IMR-90 (cell line): ENCODE results near the gene DIP2C. TPM values are rescaled to one million over a fixed set of nuclear protein-coding genes. Genes with fewer than 3 reads are reported as not detected.

Experiments used
- ATAC-seq: fragments of 200-7000 bp; cut with Tn5 transposase; 2 replicates; pipeline ENCODE4 v1.9.1; 2020; ENCODE audit warnings: low read depth, mild to moderate bottlenecking, moderate library complexity
- BruUV-seq: library from RNA; stranded (reverse); fragments of 400-500 nt; replicated peaks from 2 replicates; lab custom pipeline; 2021; lab: Mats Ljungman, UMichigan
- CTCF ChIA-PET: fragments of 300-600 bp; formaldehyde crosslinking; extraction: SDS; loops from one replicate; lab custom pipeline; 2021; ENCODE audit warnings: antibody characterized with exemption; lab: Yijun Ruan, JAX
- POLR2A ChIA-PET: fragments of 300-600 bp; sonication (Branson Sonifier 250); formaldehyde crosslinking; loops from one replicate; lab custom pipeline; 2022; ENCODE audit warnings: antibody characterized with exemption; ENCODE audit not compliant: unreplicated experiment; lab: Charles Lee
- DNase-seq: peaks from one replicate; pipeline ENCODE4 v3.0.0; 2013
- H2AFZ ChIP-seq: replicated peaks from 2 replicates; pipeline ENCODE3; 2013; ENCODE audit warnings: low read length, mild to moderate bottlenecking; ENCODE audit not compliant: poor library complexity
- H2AK5ac ChIP-seq: 2 replicates; pipeline ENCODE4 v1.6.1; 2013; ENCODE audit warnings: low read depth, low read length, inconsistent platforms
- H2AK9ac ChIP-seq: replicated peaks from 2 replicates; pipeline ENCODE3; 2013; ENCODE audit warnings: mild to moderate bottlenecking, low read depth, low read length, moderate library complexity; ENCODE audit not compliant: poor library complexity
- H2BK120ac ChIP-seq: 2 replicates; pipeline ENCODE4 v1.6.1; 2013; ENCODE audit warnings: low read depth, low read length, inconsistent platforms
- H2BK15ac ChIP-seq: 3 replicates; pipeline ENCODE4 v1.6.1; 2013; ENCODE audit warnings: low read depth, low read length, inconsistent platforms
- H2BK20ac ChIP-seq: 2 replicates; pipeline ENCODE4 v1.6.1; 2013; ENCODE audit warnings: low read depth, mild to moderate bottlenecking, inconsistent platforms, low read length, moderate library complexity
- H2BK5ac ChIP-seq: 2 replicates; pipeline ENCODE4 v1.6.1; 2013; ENCODE audit warnings: mild to moderate bottlenecking, low read depth, low read length, inconsistent platforms; ENCODE audit not compliant: poor library complexity, severe bottlenecking
- H3K14ac ChIP-seq: replicated peaks from 2 replicates; pipeline ENCODE4 v1.6.1; 2013; ENCODE audit warnings: low read depth, low read length, inconsistent platforms
- H3K18ac ChIP-seq: 2 replicates; pipeline ENCODE4 v1.6.1; 2013; ENCODE audit warnings: low read depth, low read length, control low read depth
- H3K23ac ChIP-seq: 2 replicates; pipeline ENCODE4 v1.6.1; 2013; ENCODE audit warnings: low read depth, low read length, inconsistent platforms
- H3K27ac ChIP-seq: 2 replicates; pipeline ENCODE4 v1.5.1; 2013; ENCODE audit warnings: mild to moderate bottlenecking, control low read depth, low read length; ENCODE audit not compliant: insufficient read depth
- H3K27me3 ChIP-seq: 2 replicates; pipeline ENCODE4 v1.6.1; 2013; ENCODE audit warnings: low read length; ENCODE audit not compliant: control insufficient read depth, insufficient read depth
- H3K36me3 ChIP-seq: 2 replicates; pipeline ENCODE4 v1.6.1; 2013; ENCODE audit warnings: low read length, mixed read lengths; ENCODE audit not compliant: control insufficient read depth, insufficient read depth
- H3K4ac ChIP-seq: 2 replicates; pipeline ENCODE4 v1.6.1; 2013; ENCODE audit warnings: low read depth, low read length, inconsistent platforms
- H3K4me1 ChIP-seq: 2 replicates; pipeline ENCODE4 v1.6.1; 2013; ENCODE audit warnings: low read length, mixed read lengths; ENCODE audit not compliant: control insufficient read depth, insufficient read depth
- H3K4me2 ChIP-seq: 2 replicates; pipeline ENCODE4 v1.6.1; 2013; ENCODE audit warnings: low read depth, mild to moderate bottlenecking, control low read depth, low read length, moderate library complexity
- H3K4me3 ChIP-seq: 2 replicates; pipeline ENCODE4 v1.5.1; 2013; ENCODE audit warnings: low read depth, mild to moderate bottlenecking, control low read depth, low read length, moderate library complexity; ENCODE audit not compliant: insufficient read depth
- H3K56ac ChIP-seq: 2 replicates; pipeline ENCODE4 v1.6.1; 2013; ENCODE audit warnings: low read length, inconsistent platforms; ENCODE audit not compliant: insufficient read depth; ENCODE audit errors: extremely low read depth
- H3K79me1 ChIP-seq, 2 experiments: 2 replicates each; pipeline ENCODE4 v1.6.1; 2013; ENCODE audit warnings: low read length in 2 of 2, inconsistent platforms in 1 of 2, low read depth in 1 of 2
- H3K9ac ChIP-seq: 2 replicates; pipeline ENCODE4 v1.6.1; 2013; ENCODE audit warnings: low read depth, low read length, control low read depth
- H3K9me1 ChIP-seq: 2 replicates; pipeline ENCODE4 v1.6.1; 2013; ENCODE audit warnings: low read length, inconsistent platforms; ENCODE audit not compliant: insufficient read depth
- H3K9me3 ChIP-seq: 2 replicates; pipeline ENCODE4 v1.6.1; 2013; ENCODE audit warnings: low read length; ENCODE audit not compliant: control insufficient read depth, insufficient read depth
- H4K20me1 ChIP-seq: 2 replicates; pipeline ENCODE4 v1.6.1; 2013; ENCODE audit warnings: low read length, inconsistent platforms; ENCODE audit not compliant: insufficient read depth
- H4K5ac ChIP-seq: 2 replicates; pipeline ENCODE4 v1.6.1; 2013; ENCODE audit warnings: mild to moderate bottlenecking, low read depth, low read length, control low read depth
- H4K8ac ChIP-seq, 2 experiments: 2 replicates each; pipeline ENCODE4 v1.6.1; 2013; ENCODE audit warnings: low read depth in 2 of 2, low read length in 2 of 2, control low read depth in 1 of 2, inconsistent platforms in 1 of 2
- H4K91ac ChIP-seq: 2 replicates; pipeline ENCODE4 v1.6.1; 2013; ENCODE audit warnings: low read depth, low read length, inconsistent platforms; ENCODE audit not compliant: insufficient read depth
- MAFK ChIP-seq: IDR thresholded peaks from 2 replicates; pipeline ENCODE4 v1.6.1; 2012; ENCODE audit warnings: low read depth, low read length, improper control_type of control experiment
- WGBS, 2 experiments: methylation state at CpG; one replicate each; pipeline versions ENCODE4 v1.1.5 to v1.1.7; 2013; ENCODE audit warnings: missing lambda C conversion rate in 2 of 2; ENCODE audit not compliant: insufficient read length in 1 of 2; ENCODE audit errors: extremely low coverage in 2 of 2; 5-methylcytosine and 5-hydroxymethylcytosine counted together
- dilution Hi-C: fragments of 300-500 bp; cut with HindIII; formaldehyde crosslinking; loops from one replicate; pipeline ENCODE4 v1.14.3; 2018; ENCODE audit warnings: low sequenced_read_pairs; ENCODE audit not compliant: unreplicated experiment
- in situ Hi-C: fragments of 300-500 bp; cut with MboI; formaldehyde crosslinking; loops from 3 replicates; pipeline ENCODE4 v1.14.3; 2019; ENCODE audit warnings: low sequenced_read_pairs, inconsistent platforms, mixed read lengths
- intact Hi-C: fragments of 100-400 bp; cut with micrococcal nuclease; formaldehyde crosslinking; loops from 2 replicates; pipeline ENCODE4 v1.10.0; 2022
- polyA plus RNA-seq, 3 experiments: library from polyadenylated mRNA; depleted of rRNA; stranded (reverse); fragments of >200 nt; gene quantifications; 2 replicates each; pipeline ENCODE4 v1.2.3, GENCODE V29; 2012; ENCODE audit warnings: low replicate concordance in 1 of 3
- total RNA-seq: library from RNA; depleted of rRNA; stranded (reverse); fragments of >200 nt; gene quantifications from 2 replicates; pipeline ENCODE4 v1.2.3, GENCODE V29; 2012

Gene DIP2C
- total and polyA plus RNA-seq, 2 of the 4 experiments (the other 2 are of a cell fraction) = 8.6 to 17.3 TPM

GRCh38 chr10:246431-246830 is 443.0 kb downstream of the DIP2C start:
- Histone ChIP-seq H3K4me3 (no peak overlapping the region), H3K9me1 (no peaks in the 10 kb centered on the region), H2BK5ac (no peak overlapping the region), H3K9me3 (no peaks in the 10 kb centered on the region), H3K4ac (no peak overlapping the region), H2BK15ac (no peak overlapping the region), H3K27ac (no peak overlapping the region), H3K18ac (no peak overlapping the region), H3K79me1 (peaks cover 0 to 4% of the 10 kb centered on the region in 2 experiments; a peak in 1 of 4 replicates), H4K8ac (no peak overlapping the region), H3K27me3 (no peaks in the 10 kb centered on the region), H2BK120ac (no peak overlapping the region), H2AK9ac (no peak overlapping the region), H3K36me3 (peaks cover 40% of the 10 kb centered on the region), H4K5ac (no peak overlapping the region), H2AFZ (no peak overlapping the region), H3K23ac (no peak overlapping the region), H4K20me1 (no peaks in the 10 kb centered on the region), H2AK5ac (no peak overlapping the region), H3K9ac (no peak overlapping the region), H4K91ac (no peak overlapping the region), H3K56ac (no peak overlapping the region), H3K4me1 (no peaks in the 10 kb centered on the region), H3K14ac (no peak overlapping the region), H2BK20ac (no peak overlapping the region), H3K4me2 (no peak overlapping the region)
- in situ Hi-C loops = no loop called here
- no peak for DNase-seq
- intact Hi-C loops = no loop called here
- no peak for TF ChIP-seq MAFK
- 90% methylated on average over 2 of the region's 9 CpGs; no CpG with 5 or more reads in 1 of the 2 experiments for WGBS, 2 experiments
- POLR2A ChIA-PET = no interaction called here
- no TSS peak for BruUV-seq
- CTCF ChIA-PET = no interaction called here
- dilution Hi-C loops = no loop called here
- no peak for ATAC-seq
